Upper lobe of left lung (tissue), 4 donors: ENCODE measurements around the gene TMPRSS7.

Experiments
- CTCF ChIP-seq, 6 experiments: fragments of 450-650 bp in 4 of 6; fragments of 200-600 bp in 2 of 6; sonication (generic) in 2 of 6; IDR thresholded peaks; one replicate each; pipeline ENCODE4 v1.5.1; 2016 to 2019; ENCODE audit warnings: antibody characterized with exemption in 6 of 6
- EP300 ChIP-seq, 4 donors: sonication (generic); formaldehyde crosslinking; IDR thresholded peaks; one replicate each; pipeline ENCODE4 v1.5.1; 2017; ENCODE audit warnings: antibody characterized with exemption in 4 of 4, control low read depth in 2 of 4
- POLR2A ChIP-seq, 4 donors: fragments of 450-650 bp; IDR thresholded peaks; one replicate each; pipeline ENCODE4 v1.5.1; 2016 to 2017; ENCODE audit warnings: antibody characterized with exemption in 4 of 4, mild to moderate bottlenecking in 2 of 4

GRCh38 chr3:112115806-112116383 lies 81.4 kb downstream of the TMPRSS7 start:
- TF ChIP-seq CTCF (IDR thresholded peaks at IDR 0.05) (no peak), POLR2A (IDR thresholded peaks at IDR 0.05) (no peak), EP300 (IDR thresholded peaks at IDR 0.05) (no peak)
